Mesenchymal stem cell (in vitro differentiated cells and primary cell): ENCODE measurements around the gene GHR.
A peak's percentile ranks its signal among the peaks of the same experiment; 100 is the strongest.

Source experiments
- DNase-seq: peaks from one replicate; pipeline ENCODE4 v3.0.0-alpha.2; 2013
- H2AFZ ChIP-seq: one replicate; pipeline ENCODE4 v1.6.1; 2013; ENCODE audit warnings: low read depth, mild to moderate bottlenecking, control low read depth, inconsistent platforms, low read length, moderate library complexity
- H2AK5ac ChIP-seq: 2 replicates; pipeline ENCODE4 v1.6.1; 2013; ENCODE audit warnings: low read length, moderate library complexity, mild to moderate bottlenecking, inconsistent platforms; ENCODE audit not compliant: severe bottlenecking
- H2BK120ac ChIP-seq: one replicate; pipeline ENCODE4 v1.6.1; 2013; ENCODE audit warnings: low read depth, mild to moderate bottlenecking, inconsistent platforms, low read length, moderate library complexity
- H2BK12ac ChIP-seq, 2 experiments: one replicate each; pipeline ENCODE4 v1.6.1; 2013; ENCODE audit warnings: inconsistent platforms in 2 of 2, low read length in 2 of 2, mild to moderate bottlenecking in 2 of 2, moderate library complexity in 2 of 2, control low read depth in 1 of 2
- H2BK15ac ChIP-seq: one replicate; pipeline ENCODE4 v1.6.1; 2013; ENCODE audit warnings: mild to moderate bottlenecking, low read depth, inconsistent platforms; ENCODE audit not compliant: poor library complexity, severe bottlenecking
- H2BK5ac ChIP-seq: 2 replicates; pipeline ENCODE4 v1.6.1; 2013; ENCODE audit warnings: low read depth, mild to moderate bottlenecking, low read length, control low read depth, inconsistent platforms; ENCODE audit not compliant: poor library complexity, severe bottlenecking
- H3K14ac ChIP-seq, 2 experiments: one replicate each; pipeline ENCODE4 v1.6.1; 2013; ENCODE audit warnings: inconsistent platforms in 2 of 2, low read length in 2 of 2, control low read depth in 1 of 2, mild to moderate bottlenecking in 1 of 2, moderate library complexity in 1 of 2
- H3K18ac ChIP-seq, 2 experiments: one replicate each; pipeline ENCODE4 v1.6.1; 2013; ENCODE audit warnings: inconsistent platforms in 2 of 2, low read length in 2 of 2, control low read depth in 1 of 2, low read depth in 1 of 2, mild to moderate bottlenecking in 1 of 2
- H3K23ac ChIP-seq, 2 experiments: one replicate each; pipeline ENCODE4 v1.6.1; 2013; ENCODE audit warnings: inconsistent platforms in 2 of 2, low read length in 2 of 2, mild to moderate bottlenecking in 2 of 2, moderate library complexity in 2 of 2, control low read depth in 1 of 2
- H3K27ac ChIP-seq: 2 replicates; pipeline ENCODE4 v1.5.1; 2013; ENCODE audit warnings: mild to moderate bottlenecking, moderate library complexity, low read length, control low read depth, inconsistent platforms; ENCODE audit not compliant: poor library complexity, severe bottlenecking
- H3K27me3 ChIP-seq, 2 experiments: 2 replicates each; pipeline versions ENCODE4 v1.6.1 to v1.7.0; 2013; ENCODE audit warnings: low read length in 2 of 2, mild to moderate bottlenecking in 2 of 2, moderate library complexity in 2 of 2, control low read depth in 1 of 2, inconsistent platforms in 1 of 2; ENCODE audit not compliant: control insufficient read depth in 1 of 2, insufficient read depth in 1 of 2
- H3K36me3 ChIP-seq, 2 experiments: 2 replicates each; pipeline versions ENCODE4 v1.6.1 to v1.7.0; 2013; ENCODE audit warnings: low read length in 2 of 2, control low read depth in 1 of 2, inconsistent platforms in 1 of 2, low read depth in 1 of 2, mild to moderate bottlenecking in 1 of 2; ENCODE audit not compliant: insufficient read depth in 2 of 2, control insufficient read depth in 1 of 2
- H3K4ac ChIP-seq, 2 experiments: one replicate each; pipeline ENCODE4 v1.6.1; 2013; ENCODE audit warnings: inconsistent platforms in 2 of 2, low read length in 2 of 2, mild to moderate bottlenecking in 2 of 2, moderate library complexity in 2 of 2, control low read depth in 1 of 2, low read depth in 1 of 2
- H3K4me1 ChIP-seq: 2 replicates; pipeline ENCODE4 v1.6.1; 2013; ENCODE audit warnings: low read depth, low read length, control low read depth; ENCODE audit not compliant: control insufficient read depth, insufficient read depth
- H3K4me2 ChIP-seq: 2 replicates; pipeline ENCODE4 v1.6.1; 2013; ENCODE audit warnings: low read length, mild to moderate bottlenecking, inconsistent platforms; ENCODE audit not compliant: poor library complexity, severe bottlenecking
- H3K4me3 ChIP-seq, 2 experiments: 2 replicates each; pipeline versions ENCODE4 v1.5.1 to v1.7.0; 2013; ENCODE audit warnings: low read length in 2 of 2, mild to moderate bottlenecking in 2 of 2, control low read depth in 1 of 2, low read depth in 1 of 2; ENCODE audit not compliant: insufficient read depth in 1 of 2
- H3K79me1 ChIP-seq: replicated peaks from 2 replicates; pipeline ENCODE4 v1.6.1; 2013; ENCODE audit warnings: mild to moderate bottlenecking, control low read depth, low read length, inconsistent platforms; ENCODE audit not compliant: poor library complexity, severe bottlenecking
- H3K9ac ChIP-seq: 2 replicates; pipeline ENCODE4 v1.7.0; 2013; ENCODE audit warnings: mild to moderate bottlenecking, low read length, moderate library complexity
- H3K9me3 ChIP-seq: 2 replicates; pipeline ENCODE4 v1.7.0; 2013; ENCODE audit warnings: mild to moderate bottlenecking, low read length; ENCODE audit not compliant: control insufficient read depth
- H4K8ac ChIP-seq: one replicate; pipeline ENCODE4 v1.6.1; 2013; ENCODE audit warnings: inconsistent platforms, mild to moderate bottlenecking, low read length, moderate library complexity
- H4K91ac ChIP-seq: one replicate; pipeline ENCODE4 v1.6.1; 2013; ENCODE audit warnings: mild to moderate bottlenecking, low read length, inconsistent platforms
- WGBS: methylation state at CpG from one replicate; pipeline ENCODE4 v1.1.7; 2013; ENCODE audit warnings: mixed read lengths; 5-methylcytosine and 5-hydroxymethylcytosine counted together

Gene GHR

DNA sequence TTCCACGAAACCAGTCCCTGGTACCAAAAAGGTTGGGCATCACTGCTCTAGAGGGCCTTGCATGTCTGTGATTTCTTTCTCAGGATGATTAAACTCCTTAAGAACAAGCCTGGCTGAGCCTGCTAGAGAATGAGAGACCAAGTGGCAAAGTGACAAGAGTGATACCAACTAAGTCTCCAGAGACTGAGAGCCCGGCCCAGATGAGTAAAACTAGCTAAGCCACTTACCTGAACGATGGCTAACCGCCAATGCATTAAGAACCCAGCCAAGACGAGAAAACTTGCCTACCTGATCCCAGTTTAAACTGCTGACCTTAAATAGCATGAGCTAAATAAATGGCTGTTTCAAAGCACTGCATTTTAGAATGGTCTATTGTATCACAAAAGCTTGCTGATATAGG, 327.8 kb downstream of the GHR start:
- Histone ChIP-seq H2BK5ac (no peak overlapping the region), H3K18ac (no peak overlapping the region), H2BK15ac (no peak overlapping the region), H3K4me2 (no peak overlapping the region), H2BK12ac (no peak overlapping the region), H3K27ac (no peak overlapping the region), H2AK5ac (no peak overlapping the region), H3K79me1 (no peaks in the 10 kb centered on the region), H3K23ac (no peak overlapping the region), H3K9ac (no peak overlapping the region), H3K14ac (no peak overlapping the region), H3K4me1 (no peaks in the 10 kb centered on the region), H3K36me3 (no peaks in the 10 kb centered on the region), H4K91ac (no peak overlapping the region), H3K9me3 (no peaks in the 10 kb centered on the region), H2AFZ (no peak overlapping the region), H2BK120ac (no peak overlapping the region), H4K8ac (no peak overlapping the region), H3K27me3 (no peaks in the 10 kb centered on the region), H3K4ac (no peak overlapping the region), H3K4me3 (no peak overlapping the region)
- 80% methylated on average over 4 of the region's 5 CpGs for WGBS
- DNase-seq = no peak

DNA sequence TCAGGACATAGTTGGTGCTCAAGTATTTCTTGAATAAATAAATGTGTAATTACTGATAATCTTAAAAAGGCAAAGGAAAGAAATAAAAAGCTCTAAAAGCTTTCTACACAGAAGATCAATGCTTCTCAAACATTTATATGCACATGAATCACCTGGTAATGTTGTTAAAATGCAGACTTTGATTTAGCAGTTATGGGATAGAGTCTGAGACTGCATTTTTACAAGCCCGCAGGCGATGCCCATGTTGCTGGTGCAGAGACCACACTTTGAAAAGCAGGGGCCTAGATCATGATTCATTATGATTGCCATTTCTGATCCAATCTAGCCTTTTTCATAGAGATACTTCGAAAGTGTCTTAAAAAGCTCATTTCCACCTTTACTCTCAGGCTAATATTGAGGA, 329.9 kb downstream of the GHR start:
- Histone ChIP-seq H2AK5ac (no peak overlapping the region), H3K23ac (no peak overlapping the region), H2BK120ac (no peak overlapping the region), H4K91ac (no peak overlapping the region), H2AFZ (no peak overlapping the region), H3K27ac (no peak overlapping the region), H3K36me3 (no peaks in the 10 kb centered on the region), H3K4me2 (no peak overlapping the region), H3K9me3 (no peaks in the 10 kb centered on the region), H3K14ac (no peak overlapping the region), H4K8ac (no peak overlapping the region), H2BK15ac (no peak overlapping the region), H2BK12ac (no peak overlapping the region), H3K27me3 (no peaks in the 10 kb centered on the region), H3K9ac (no peak overlapping the region), H3K4me3 (no peak overlapping the region), H3K4me1 (no peaks in the 10 kb centered on the region), H3K18ac (no peak overlapping the region), H2BK5ac (no peak overlapping the region), H3K79me1 (no peaks in the 10 kb centered on the region), H3K4ac (no peak overlapping the region)
- DNase-seq = no peak
- WGBS = 94% methylated on average over 2 of the region's 3 CpGs

DNA sequence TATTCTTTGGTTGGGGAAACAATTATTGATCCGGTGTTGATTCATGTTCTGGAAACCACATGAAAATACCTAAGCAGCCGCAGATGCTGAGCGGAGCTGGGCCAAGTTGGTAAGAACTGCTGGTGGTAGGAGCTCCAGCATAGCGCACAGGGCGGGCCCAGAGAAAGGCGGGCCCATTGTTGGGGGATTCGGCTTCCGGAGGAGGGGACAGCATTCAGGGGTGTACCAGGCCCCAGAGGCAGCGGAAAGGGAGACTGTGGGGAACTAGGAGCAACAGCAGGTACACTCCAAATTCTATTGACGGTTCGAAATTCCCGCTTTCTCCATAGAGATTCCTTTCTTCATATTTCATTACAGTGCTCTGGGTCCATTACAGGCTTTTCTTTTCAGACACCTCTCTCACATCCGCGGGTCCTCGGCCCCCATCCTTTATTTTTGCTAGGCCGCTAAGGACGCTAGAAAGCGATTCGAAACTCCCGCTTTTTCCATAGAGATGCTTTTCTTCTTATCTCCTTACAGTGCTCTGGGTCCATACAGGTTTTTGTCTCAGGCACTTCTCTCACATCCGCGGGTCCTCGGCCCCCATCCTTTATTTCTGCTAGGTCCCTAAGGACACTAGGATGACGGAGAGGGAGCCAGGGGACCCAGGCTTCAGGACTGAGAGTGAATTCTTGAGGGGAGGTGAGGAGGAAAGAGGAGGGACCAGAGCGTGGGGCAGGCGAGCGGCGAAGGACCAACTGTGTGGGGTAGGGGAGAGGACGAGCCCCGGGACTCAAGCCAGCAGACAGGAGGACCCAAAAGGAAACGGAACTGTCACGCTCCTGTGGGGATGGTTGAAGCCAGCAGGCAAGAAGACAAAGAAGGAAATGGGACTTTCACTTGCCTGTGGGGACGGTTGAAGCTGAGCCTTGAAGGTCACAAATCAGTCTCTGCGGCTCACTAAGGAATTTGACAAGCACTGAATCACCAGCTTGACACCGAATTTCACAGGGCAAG, 333.7 kb downstream of the GHR start, which contains the start of gene CCDC152:
TSS of gene CCDC152 (plus strand) at position 213 of the 996 bp plus-strand sequence. CDS start 2,304 bp downstream, outside the sequence.
- H3K27me3 ChIP-seq = no peaks in the 10 kb centered on the region
- no peak within 1 kb of the TSS for H4K91ac ChIP-seq
- H2BK5ac ChIP-seq = no peak within 1 kb of the TSS
- H3K4me3 ChIP-seq = peak within 1 kb of the TSS in 1 of 2 experiments; percentile 78
- no peak within 1 kb of the TSS for H3K4ac ChIP-seq
- H3K79me1 ChIP-seq = no peaks in the 10 kb centered on the region
- H3K23ac ChIP-seq = no peak within 1 kb of the TSS
- no peak within 1 kb of the TSS for H2AFZ ChIP-seq
- H3K18ac ChIP-seq = peak within 1 kb of the TSS in 1 of 2 experiments; percentile 48
- peak within 1 kb of the TSS in 1 of 2 experiments; percentile 77 for H2BK12ac ChIP-seq
- no peaks in the 10 kb centered on the region for H3K36me3 ChIP-seq
- peak within 1 kb of the TSS in 1 of 2 experiments; percentile 48 for H3K14ac ChIP-seq
- H2BK15ac ChIP-seq = no peak within 1 kb of the TSS
- peak within 1 kb of the TSS; percentile 69 for H3K9ac ChIP-seq
- H3K4me1 ChIP-seq = no peaks in the 10 kb centered on the region
- H3K9me3 ChIP-seq = no peaks in the 10 kb centered on the region
- no peak within 1 kb of the TSS for H3K27ac ChIP-seq
- no peak within 1 kb of the TSS for H2AK5ac ChIP-seq
- peak; percentile 7 for DNase-seq
- no peak within 1 kb of the TSS for H4K8ac ChIP-seq
- WGBS = 71% methylated on average over 35 of the region's 35 CpGs
- H3K4me2 ChIP-seq = no peak within 1 kb of the TSS
- no peak within 1 kb of the TSS for H2BK120ac ChIP-seq

DNA sequence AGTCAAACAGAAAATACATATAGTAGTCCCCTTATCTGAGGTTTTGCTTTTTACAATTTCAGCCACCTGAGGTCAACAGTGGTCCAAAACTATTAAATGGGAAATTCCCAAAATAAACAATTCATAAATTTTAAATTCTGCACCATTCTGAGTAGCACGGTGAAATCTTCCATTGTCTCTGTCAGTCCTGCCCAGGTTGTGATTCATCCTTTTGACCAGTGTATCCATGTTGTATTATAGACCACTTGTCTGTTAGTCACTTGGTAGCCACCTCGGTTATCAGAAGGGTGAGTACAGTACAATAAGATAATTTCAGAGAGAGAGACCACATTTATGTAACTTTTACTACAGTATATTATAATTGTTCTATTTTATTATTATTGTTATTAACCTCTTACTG, 336.2 kb downstream of the GHR start:
- no peak overlapping the region for H4K91ac ChIP-seq

More for the DNA sequence above, 336.2 kb downstream of the GHR start:
- Histone ChIP-seq H2BK15ac (no peak overlapping the region), H3K9ac (no peak overlapping the region), H3K36me3 (no peaks in the 10 kb centered on the region), H2AFZ (no peak overlapping the region), H3K23ac (no peak overlapping the region), H2BK120ac (no peak overlapping the region), H3K79me1 (no peaks in the 10 kb centered on the region), H3K4me1 (no peaks in the 10 kb centered on the region), H2BK12ac (no peak overlapping the region), H2BK5ac (no peak overlapping the region), H3K4me3 (no peak overlapping the region), H3K9me3 (no peaks in the 10 kb centered on the region), H3K27ac (no peak overlapping the region), H2AK5ac (no peak overlapping the region), H3K27me3 (no peaks in the 10 kb centered on the region), H3K18ac (no peak overlapping the region), H3K14ac (no peak overlapping the region), H3K4me2 (no peak overlapping the region), H4K8ac (no peak overlapping the region), H3K4ac (no peak overlapping the region)
- 29% methylated on average over 1 of the region's 2 CpGs for WGBS
- no peak for DNase-seq
